Activated B cell treated with CpG ODN at 0.5 μM for 24 hours (primary cell): ENCODE measurements around the gene SAPCD2. TPM values are rescaled to one million over a fixed set of nuclear protein-coding genes. Genes with fewer than 3 reads are reported as not detected.

Experiments
- ATAC-seq: fragments of 200-7000 bp; cut with Tn5 transposase; one replicate; pipeline ENCODE4 v1.10.0; 2021; ENCODE audit warnings: low read depth, mild to moderate bottlenecking, moderate library complexity
- CTCF ChIA-PET: fragments of 350-600 bp; sonication (Branson Sonifier 250); formaldehyde crosslinking; loops from one replicate; lab custom pipeline; 2021; ENCODE audit warnings: antibody characterized with exemption; lab: Charles Lee
- POLR2A ChIA-PET: fragments of 350-600 bp; sonication (Branson Sonifier 250); formaldehyde crosslinking; loops from one replicate; lab custom pipeline; 2021; ENCODE audit warnings: antibody characterized with exemption; lab: Charles Lee
- DNase-seq: peaks from one replicate; pipeline ENCODE4 v3.0.0; 2022
- H3K27ac Mint-ChIP-seq: one replicate; pipeline ENCODE4 v1.8.0; 2020; ENCODE audit warnings: mixed read lengths
- H3K27me3 Mint-ChIP-seq: one replicate; pipeline ENCODE4 v1.8.0; 2021; ENCODE audit warnings: mixed read lengths
- H3K36me3 Mint-ChIP-seq: one replicate; pipeline ENCODE4 v1.8.0; 2021; ENCODE audit warnings: low read depth, mixed read lengths
- H3K4me1 Mint-ChIP-seq: one replicate; pipeline ENCODE4 v1.8.0; 2021; ENCODE audit warnings: mixed read lengths
- H3K4me3 Mint-ChIP-seq: one replicate; pipeline ENCODE4 v1.8.0; 2020; ENCODE audit warnings: mild to moderate bottlenecking, mixed read lengths
- H3K9me3 Mint-ChIP-seq: one replicate; pipeline ENCODE4 v1.8.0; 2020; ENCODE audit warnings: mixed read lengths
- CTCF ChIP-seq: fragments of 200-600 bp; IDR thresholded peaks from one replicate; pipeline ENCODE4 v1.8.0; 2022; ENCODE audit warnings: antibody characterized with exemption, mild to moderate bottlenecking
- intact Hi-C: fragments of 100-400 bp; cut with micrococcal nuclease; formaldehyde crosslinking; loops from one replicate; pipeline ENCODE4 v1.15.1; 2024
- total RNA-seq: library from RNA; stranded (reverse); gene quantifications from 2 replicates; pipeline ENCODE4 v1.2.3, GENCODE V29; 2022

The SAPCD2 gene
- total RNA-seq, 1 donor from 2014 or later = 0.80 TPM

- TF ChIP-seq CTCF = no peak
- peak overlapping the region; percentile 93 for H3K4me3 Mint-ChIP-seq
- peaks cover 35% of the 10 kb centered on the region for H3K36me3 Mint-ChIP-seq
- ChIA-PET POLR2A (interaction anchor here (0.6 to 2.8 kb wide), 36 partner anchors 9 to 345 kb away, joined by 3 to 40 read pairs (median 4); partner anchors contain the start of genes ANAPC2, DPP7, FUT7 and LCN8), CTCF (interaction anchor here (0.8 to 2.1 kb wide), 5 partner anchors 10 to 151 kb away, joined by 3 to 7 read pairs (median 5); partner anchors contain the start of genes ANAPC2 and SSNA1)
- peaks cover 51% of the 10 kb centered on the region for H3K4me1 Mint-ChIP-seq
- ATAC-seq (no peak), DNase-seq (peak; percentile 48)
- intact Hi-C loops = loop anchor here (1.0 to 5.0 kb wide), 6 partner anchors 9 to 466 kb away; partner anchors contain the start of genes EXD3, MRPL41, NOXA1 and PNPLA7
- H3K9me3 Mint-ChIP-seq = no peaks in the 10 kb centered on the region
- peak overlapping the region; percentile 97 for H3K27ac Mint-ChIP-seq
- no peaks in the 10 kb centered on the region for H3K27me3 Mint-ChIP-seq
Measured at GRCh38 chr9:137085920-137086530, 15.7 kb upstream of the SAPCD2 start.

- intact Hi-C loops = no loop called here
- no peaks in the 10 kb centered on the region for H3K27me3 Mint-ChIP-seq
- H3K36me3 Mint-ChIP-seq = peaks cover 34% of the 10 kb centered on the region
- no peak for DNase-seq
- no peak overlapping the region for H3K4me3 Mint-ChIP-seq
- peak overlapping the region; percentile 87 for H3K27ac Mint-ChIP-seq
- POLR2A ChIA-PET = interaction anchor here (0.6 to 2.8 kb wide), 9 partner anchors 7 to 232 kb away, joined by 3 to 34 read pairs (median 5); partner anchors contain the start of genes MAMDC4, SAPCD2, TUBB4B and UAP1L1
- CTCF ChIA-PET = interaction anchor here (0.8 kb wide), 1 partner anchor 38 kb away, joined by 3 read pairs; no protein-coding TSS in a partner anchor
- H3K4me1 Mint-ChIP-seq = peaks cover 54% of the 10 kb centered on the region
- ATAC-seq = no peak
- no peak for TF ChIP-seq CTCF
- no peaks in the 10 kb centered on the region for H3K9me3 Mint-ChIP-seq
Measured at GRCh38 chr9:137084526-137084925, 14.2 kb upstream of the SAPCD2 start.

GRCh38 chr9:137083394-137084004 lies 13.1 kb upstream of the SAPCD2 start:
- peak overlapping the region; percentile 87 for H3K27ac Mint-ChIP-seq
- DNase-seq (peak; percentile 51), ATAC-seq (peak; percentile 30)
- peak overlapping the region; percentile 71 for H3K4me3 Mint-ChIP-seq
- H3K36me3 Mint-ChIP-seq = peaks cover 28% of the 10 kb centered on the region
- peaks cover 48% of the 10 kb centered on the region for H3K4me1 Mint-ChIP-seq
- CTCF ChIA-PET = interaction anchor here (0.8 to 1.4 kb wide), 2 partner anchors 16 to 37 kb away, joined by 3 to 8 read pairs; no protein-coding TSS in a partner anchor
- POLR2A ChIA-PET = interaction anchor here (0.8 to 2.7 kb wide), 6 partner anchors 9 to 157 kb away, joined by 3 to 34 read pairs (median 5); partner anchors contain the start of genes FBXW5, FUT7, SAPCD2 and TUBB4B
- intact Hi-C loops = loop anchor here (1.0 kb wide), 1 partner anchor 13 kb away; the partner anchor contains the start of gene SAPCD2
- H3K9me3 Mint-ChIP-seq = no peaks in the 10 kb centered on the region
- no peak for TF ChIP-seq CTCF
- no peaks in the 10 kb centered on the region for H3K27me3 Mint-ChIP-seq

- DNase-seq = no peak
- ChIA-PET CTCF (interaction anchor here (1.4 kb wide), 1 partner anchor 15 kb away, joined by 8 read pairs; no protein-coding TSS in a partner anchor), POLR2A (interaction anchor here (0.8 to 2.7 kb wide), 3 partner anchors 13 to 158 kb away, joined by 4 to 34 read pairs (median 6); partner anchors contain the start of genes FUT7, SAPCD2 and TUBB4B)
- no peaks in the 10 kb centered on the region for H3K27me3 Mint-ChIP-seq
- ATAC-seq = no peak
- no peak for TF ChIP-seq CTCF
- peaks cover 24% of the 10 kb centered on the region for H3K36me3 Mint-ChIP-seq
- peaks cover 48% of the 10 kb centered on the region for H3K4me1 Mint-ChIP-seq
- H3K27ac Mint-ChIP-seq = peak overlapping the region; percentile 87
- intact Hi-C loops = loop anchor here (1.0 kb wide), 1 partner anchor 13 kb away; the partner anchor contains the start of gene SAPCD2
- no peak overlapping the region for H3K4me3 Mint-ChIP-seq
- no peaks in the 10 kb centered on the region for H3K9me3 Mint-ChIP-seq
Measured at GRCh38 chr9:137082925-137083290, 12.6 kb upstream of the SAPCD2 start.
